ENCODE data around the gene EIF4EBP3.

EIF4EBP3 gene

GRCh38 chr5:140594169-140594568 lies 46.7 kb downstream of the EIF4EBP3 start:
- no peaks in the 10 kb centered on the region for H3K4me1 ChIP-seq (ENCODE audit: control insufficient read depth, insufficient read depth, low read length)
- H3K4me3 ChIP-seq (ENCODE audit: low read length) = no peak overlapping the region
- H3K9ac ChIP-seq (ENCODE audit: low read length) = no peak overlapping the region
- H3K27ac ChIP-seq (ENCODE audit: low read depth, low read length) = no peak overlapping the region
- H3K36me3 ChIP-seq (ENCODE audit: control insufficient read depth, insufficient read depth, low read length) = no peaks in the 10 kb centered on the region
- no peaks in the 10 kb centered on the region for H3K27me3 ChIP-seq (ENCODE audit: control insufficient read depth, insufficient read depth, low read length)

GRCh38 chr5:140595538-140596300 lies 48.3 kb downstream of the EIF4EBP3 start:
- no peaks in the 10 kb centered on the region for H3K27me3 ChIP-seq (ENCODE audit: control insufficient read depth, insufficient read depth, low read length)
- H3K27ac ChIP-seq (ENCODE audit: low read depth, low read length) = no peak overlapping the region
- H3K4me1 ChIP-seq (ENCODE audit: control insufficient read depth, insufficient read depth, low read length) = no peaks in the 10 kb centered on the region
- H3K36me3 ChIP-seq (ENCODE audit: control insufficient read depth, insufficient read depth, low read length) = no peaks in the 10 kb centered on the region
- no peak overlapping the region for H3K9ac ChIP-seq (ENCODE audit: low read length)
- H3K4me3 ChIP-seq (ENCODE audit: low read length) = no peak overlapping the region

DNA sequence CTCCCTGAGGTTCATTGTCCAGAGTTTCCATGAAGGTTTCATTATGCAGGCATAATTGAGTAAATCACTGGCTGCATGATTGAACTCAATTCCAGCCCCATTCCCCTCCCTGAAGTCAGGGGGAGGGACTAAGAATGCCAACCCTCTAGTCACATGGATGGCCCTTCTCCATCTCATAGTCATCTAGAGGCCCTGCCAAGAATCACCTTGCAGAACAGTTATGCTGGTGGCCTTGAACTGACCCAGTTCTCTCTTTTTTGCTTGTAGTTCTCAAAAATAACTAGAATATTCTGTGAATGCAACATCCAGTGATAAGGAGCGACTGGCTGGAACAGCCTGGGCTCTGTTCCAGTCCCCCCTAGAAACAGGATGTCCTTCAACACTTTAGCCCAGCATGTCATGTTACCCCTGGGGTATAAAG lies 48.9 kb downstream of the EIF4EBP3 start:
- Histone ChIP-seq H3K27ac (ENCODE audit: low read depth, low read length) (no peak overlapping the region), H3K4me1 (ENCODE audit: control insufficient read depth, insufficient read depth, low read length) (no peaks in the 10 kb centered on the region), H3K4me3 (ENCODE audit: low read length) (no peak overlapping the region), H3K9ac (ENCODE audit: low read length) (no peak overlapping the region), H3K36me3 (ENCODE audit: control insufficient read depth, insufficient read depth, low read length) (no peaks in the 10 kb centered on the region), H3K27me3 (ENCODE audit: control insufficient read depth, insufficient read depth, low read length) (no peaks in the 10 kb centered on the region)

- Histone ChIP-seq H3K4me3 (ENCODE audit: low read length) (no peak overlapping the region), H3K27ac (ENCODE audit: low read depth, low read length) (no peak overlapping the region), H3K27me3 (ENCODE audit: control insufficient read depth, insufficient read depth, low read length) (no peaks in the 10 kb centered on the region), H3K9ac (ENCODE audit: low read length) (no peak overlapping the region), H3K36me3 (ENCODE audit: control insufficient read depth, insufficient read depth, low read length) (no peaks in the 10 kb centered on the region), H3K4me1 (ENCODE audit: control insufficient read depth, insufficient read depth, low read length) (no peaks in the 10 kb centered on the region)
Observed at GRCh38 chr5:140598836-140599235, 51.4 kb downstream of the EIF4EBP3 start.

All from rectal smooth muscle tissue (tissue), 1 donor.